NCI-H1930 (cell line): Measurements from ENCODE around the gene BRSK2.

Experiments
- DNase-seq, 2 experiments: peaks; one replicate each; lab custom pipeline; 2025; lab: John Stamatoyannopoulos, UW

BRSK2 gene

DNA sequence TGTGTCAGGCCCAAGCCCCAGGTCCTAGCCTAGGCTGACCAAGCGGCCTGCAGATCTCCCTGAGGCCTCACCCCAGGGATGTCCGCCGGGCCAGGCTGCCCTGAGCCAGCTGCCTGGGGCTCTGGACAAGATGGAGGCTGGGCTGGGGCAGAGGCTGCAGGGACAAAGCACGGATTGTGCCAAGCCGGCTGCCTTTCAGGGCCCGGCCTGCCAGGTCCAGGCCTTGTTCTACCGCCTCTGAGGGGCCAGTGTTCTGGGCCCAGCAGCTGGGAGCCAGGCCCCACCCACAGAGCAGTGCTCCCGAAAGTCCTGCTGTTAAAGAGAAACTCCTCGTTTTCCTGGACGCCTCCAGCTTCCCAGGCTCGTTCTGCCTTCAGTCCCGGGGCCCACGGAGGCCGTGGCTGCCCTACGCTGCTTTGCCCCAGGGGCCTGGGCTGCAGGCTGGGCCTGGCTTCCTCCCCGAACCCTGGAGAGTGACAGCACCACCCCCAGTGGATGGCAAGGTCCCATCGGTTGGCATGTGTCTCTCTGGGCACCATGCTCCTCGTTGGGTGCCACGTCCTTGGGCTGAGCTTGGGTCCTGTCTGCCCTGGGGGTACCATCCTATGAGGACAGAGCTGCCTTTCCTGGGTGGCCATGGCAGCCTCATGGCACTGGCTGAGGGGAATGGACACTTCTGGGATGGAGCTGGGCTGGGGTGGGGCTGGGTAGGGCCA, 7.6 kb downstream of the BRSK2 start:
- no peak for DNase-seq

DNA sequence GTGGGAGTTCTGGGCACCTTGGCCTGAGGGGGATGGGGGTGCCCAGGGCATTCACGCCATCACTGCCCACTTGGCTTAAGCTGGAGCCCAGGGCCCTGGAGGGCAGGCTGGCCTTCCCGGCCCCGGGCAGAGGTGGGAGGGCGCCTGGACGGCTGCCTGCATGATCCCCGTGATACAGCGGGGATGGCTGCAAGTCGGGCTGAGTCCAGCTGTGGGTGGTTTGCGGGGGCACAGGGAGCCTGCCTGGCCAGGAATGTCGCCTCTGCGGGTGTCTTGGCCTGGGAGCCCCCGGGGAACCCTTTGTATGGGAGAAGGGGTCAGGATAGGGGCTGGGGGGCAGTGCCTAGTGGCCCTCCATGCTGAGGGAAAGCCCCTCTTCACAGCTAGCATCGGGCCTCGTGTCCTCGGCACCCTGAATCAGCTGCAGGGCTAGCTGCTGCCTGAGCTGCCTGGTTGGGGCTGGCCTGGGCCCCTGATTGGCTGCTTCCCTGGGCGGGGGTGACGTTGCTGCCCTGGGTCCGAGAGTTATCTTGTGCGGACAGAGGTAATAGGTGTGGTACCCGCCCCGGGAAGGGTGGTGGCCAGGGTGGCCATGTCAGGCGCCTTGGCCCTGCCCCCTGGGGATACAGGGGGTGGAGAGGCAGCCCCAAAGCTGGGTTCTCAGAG, 8.3 kb downstream of the BRSK2 start:
- no peak for DNase-seq

- DNase-seq = no peak
Measured at GRCh38 chr11:1398528-1399235, 8.9 kb downstream of the BRSK2 start.

DNA sequence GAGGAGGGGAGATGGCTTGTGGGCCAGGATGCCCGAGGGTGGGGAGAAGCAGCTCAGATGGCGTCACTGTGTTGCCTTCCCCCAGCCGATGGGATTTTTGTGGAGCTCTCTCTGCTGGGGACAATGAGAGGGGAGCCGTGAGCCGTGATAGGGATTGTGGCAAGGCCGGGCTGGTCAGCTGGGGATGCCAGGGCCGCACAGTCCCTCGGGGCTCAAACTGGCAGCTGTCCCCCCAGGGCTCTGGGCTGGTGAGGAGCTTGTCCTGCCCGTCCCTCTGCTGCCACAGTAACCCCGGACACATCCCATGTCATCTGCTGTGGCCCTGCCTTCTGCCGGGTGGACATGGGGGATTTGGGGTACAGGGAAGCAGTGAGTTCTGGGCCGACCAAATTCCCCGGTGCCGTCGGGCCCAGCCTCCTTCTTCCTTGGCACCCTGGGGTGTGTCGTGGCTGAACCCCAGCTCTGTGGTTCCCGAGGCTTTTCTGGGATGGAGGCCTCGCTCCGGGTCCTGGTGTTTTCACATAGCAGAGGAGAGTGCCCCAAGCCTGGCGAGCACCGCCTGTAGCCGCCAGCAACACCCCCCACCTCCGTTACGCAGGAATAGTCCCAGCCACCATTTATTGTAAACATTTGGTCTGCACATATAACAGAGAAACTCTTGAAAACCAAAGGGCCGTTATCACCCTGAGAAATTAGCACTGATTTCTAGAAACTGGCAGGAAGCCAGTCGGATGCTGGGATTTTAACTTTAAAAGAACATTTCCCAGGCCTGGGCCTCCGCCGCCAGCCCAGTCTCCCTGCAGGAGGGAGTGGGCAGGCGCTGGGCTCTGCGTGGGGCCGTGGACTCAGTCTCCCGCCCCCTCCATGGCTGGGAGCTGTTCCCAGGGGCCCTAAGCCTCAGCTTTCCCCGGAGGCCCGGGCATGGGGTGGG, 9.9 kb downstream of the BRSK2 start:
- DNase-seq = no peak

DNA sequence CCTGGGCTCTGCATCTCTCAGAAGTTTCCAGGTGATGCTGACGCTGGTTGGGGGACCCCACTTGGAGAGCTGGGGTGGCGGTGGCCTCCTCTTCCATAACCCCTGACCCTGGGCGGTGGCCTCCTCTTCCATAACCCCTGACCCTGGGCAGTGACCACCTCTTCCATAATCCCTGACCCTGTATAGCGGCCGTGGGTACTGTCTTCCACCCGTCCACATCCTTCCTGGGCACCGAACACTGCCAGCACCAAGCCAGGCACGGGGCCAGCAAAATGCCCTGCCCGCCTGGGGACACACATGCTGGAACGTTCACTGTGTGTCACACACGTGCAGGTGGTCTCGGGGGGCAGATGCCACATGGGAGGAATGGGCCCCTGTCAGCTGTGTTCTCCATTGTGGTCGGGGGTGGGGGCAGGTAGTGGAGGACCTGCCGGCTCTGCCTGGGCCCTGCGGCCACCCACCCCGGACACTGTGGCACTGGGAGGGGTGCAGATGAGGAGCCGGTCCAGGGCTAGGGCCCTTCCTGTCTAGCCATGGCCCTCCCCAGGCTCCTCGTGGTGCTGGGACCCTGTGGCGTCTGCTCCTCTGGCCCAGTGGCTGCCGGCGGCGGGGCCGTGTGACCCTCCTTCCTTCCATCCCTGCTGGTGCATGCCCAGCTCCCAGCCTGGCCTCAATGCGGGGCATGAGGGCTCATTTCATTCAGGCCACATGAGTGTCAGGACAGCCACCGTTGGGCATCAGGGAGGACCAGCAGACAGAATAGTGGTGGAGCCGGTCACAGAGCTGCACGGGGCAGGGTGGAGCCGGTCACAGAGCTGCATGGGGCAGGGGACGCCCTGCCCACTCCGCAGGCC, 10.8 kb downstream of the BRSK2 start:
- no peak for DNase-seq

DNA sequence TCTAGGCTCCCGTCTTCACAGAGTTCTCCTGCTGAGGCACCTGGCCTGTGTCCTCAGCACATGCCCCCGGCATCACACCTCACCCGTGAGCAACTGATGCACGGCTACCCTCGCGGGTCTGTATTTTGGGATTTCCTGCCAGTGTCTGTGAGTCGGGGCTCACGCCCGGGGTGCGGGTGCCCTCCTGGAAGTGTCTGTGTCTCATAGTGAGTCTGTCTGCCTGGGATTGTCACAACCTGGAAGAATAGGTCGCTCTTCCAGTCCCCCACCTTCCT, 11.4 kb downstream of the BRSK2 start:
- DNase-seq = no peak

- DNase-seq = no peak
Measured at GRCh38 chr11:1401656-1402221, 12.0 kb downstream of the BRSK2 start.

GRCh38 chr11:1402355-1403077, 12.8 kb downstream of the BRSK2 start:
- DNase-seq = peak in 1 of 2 experiments; percentile 37

DNA sequence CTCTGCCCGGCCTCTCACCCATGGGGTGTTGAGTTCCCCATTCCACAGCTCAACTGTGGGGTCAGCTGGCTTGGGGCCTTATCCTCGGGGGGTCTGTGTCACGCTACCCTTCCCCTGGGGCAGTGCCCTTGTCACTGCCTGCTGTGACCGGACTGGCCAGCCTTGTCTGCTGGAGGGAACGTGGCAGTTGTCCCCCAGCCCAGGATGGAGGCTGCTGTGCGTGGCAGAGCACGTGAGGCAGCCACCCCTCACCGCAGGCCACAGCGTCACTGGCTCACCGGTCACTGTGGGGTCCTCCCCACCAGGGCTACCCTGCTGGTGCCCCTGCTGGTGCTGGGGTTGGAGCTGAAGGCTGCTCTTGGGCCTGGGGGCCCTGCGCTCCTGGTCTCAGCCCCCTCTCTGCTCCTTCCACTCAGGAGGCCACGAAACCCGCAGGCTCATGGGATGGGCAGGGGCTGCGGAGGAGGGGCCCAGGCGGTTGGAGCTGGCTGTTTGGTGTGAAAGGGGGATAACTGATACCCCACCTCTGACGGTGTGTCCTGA, 13.4 kb downstream of the BRSK2 start:
- no peak for DNase-seq

DNA sequence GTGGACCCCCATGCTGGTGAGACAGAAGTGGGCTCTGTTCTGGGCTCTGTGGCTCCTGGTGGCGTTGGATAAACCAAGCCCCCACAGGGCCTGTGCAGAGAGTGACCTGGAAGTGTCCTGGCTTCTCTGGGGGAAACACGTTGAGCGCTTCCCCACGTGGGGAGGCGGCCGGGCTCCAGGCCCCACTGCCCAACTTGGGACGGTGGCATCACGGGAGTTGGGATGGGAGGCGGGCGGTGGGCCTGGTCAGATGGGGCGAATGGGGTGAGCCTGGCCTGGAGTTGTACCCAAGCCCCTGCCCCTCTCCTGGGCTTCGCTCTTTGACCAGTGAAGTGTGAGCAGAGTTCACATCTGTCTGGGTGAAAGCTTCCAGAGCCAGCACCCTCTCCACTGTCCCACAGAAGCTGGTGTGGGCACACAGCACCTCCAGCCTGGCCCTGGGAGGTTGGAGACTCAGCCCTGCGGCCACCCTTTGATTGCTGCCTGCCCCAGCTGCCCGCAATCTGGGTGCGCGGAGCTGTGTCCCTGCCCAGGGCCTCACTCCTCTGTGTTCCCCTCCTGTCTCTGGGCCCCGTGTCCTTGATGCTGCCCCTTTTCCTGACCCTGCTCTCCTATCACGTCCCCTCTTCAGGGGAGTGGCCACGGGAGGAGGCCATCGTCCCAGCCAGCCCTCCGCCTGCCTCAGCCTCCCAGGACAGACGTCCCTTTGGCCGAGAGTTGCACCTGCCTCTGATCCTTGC, 14.2 kb downstream of the BRSK2 start:
- no peak for DNase-seq

DNA sequence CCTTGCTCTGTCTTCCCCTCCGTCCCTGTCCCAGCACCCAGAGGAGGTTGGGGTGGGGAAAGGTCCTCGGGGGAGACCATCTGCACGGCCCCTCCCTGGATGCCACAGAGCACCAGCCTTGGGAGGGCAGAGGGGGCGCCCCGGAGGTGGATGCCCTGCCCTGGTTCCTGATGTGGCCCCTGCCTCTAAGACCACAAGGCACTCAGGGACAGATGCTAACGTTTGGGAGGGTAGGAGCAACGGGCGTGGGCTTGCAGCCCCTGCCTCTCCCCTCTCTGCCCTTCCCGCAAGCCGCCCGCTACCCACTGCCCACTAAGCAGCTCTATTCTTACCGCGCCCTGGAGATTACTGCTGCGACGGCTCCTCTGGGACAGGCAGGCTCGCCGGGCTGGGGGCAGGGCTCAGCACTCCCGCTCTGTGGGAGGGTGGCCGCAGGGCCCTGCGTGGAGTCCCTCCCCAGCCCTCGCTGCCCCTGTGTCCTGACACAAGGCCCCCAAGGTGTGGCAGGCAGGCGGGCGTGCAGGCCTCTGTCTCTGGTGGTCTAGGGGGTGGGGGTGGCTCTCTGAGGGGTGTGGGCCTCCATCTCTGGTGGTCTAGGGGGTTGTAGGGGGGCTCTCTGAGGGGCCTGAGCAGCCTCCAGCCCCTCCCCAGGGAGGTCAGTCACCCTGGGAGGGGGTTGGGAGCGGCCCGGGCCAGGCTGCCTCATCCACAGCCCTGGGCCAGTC, 14.9 kb downstream of the BRSK2 start:
- DNase-seq = no peak

DNA sequence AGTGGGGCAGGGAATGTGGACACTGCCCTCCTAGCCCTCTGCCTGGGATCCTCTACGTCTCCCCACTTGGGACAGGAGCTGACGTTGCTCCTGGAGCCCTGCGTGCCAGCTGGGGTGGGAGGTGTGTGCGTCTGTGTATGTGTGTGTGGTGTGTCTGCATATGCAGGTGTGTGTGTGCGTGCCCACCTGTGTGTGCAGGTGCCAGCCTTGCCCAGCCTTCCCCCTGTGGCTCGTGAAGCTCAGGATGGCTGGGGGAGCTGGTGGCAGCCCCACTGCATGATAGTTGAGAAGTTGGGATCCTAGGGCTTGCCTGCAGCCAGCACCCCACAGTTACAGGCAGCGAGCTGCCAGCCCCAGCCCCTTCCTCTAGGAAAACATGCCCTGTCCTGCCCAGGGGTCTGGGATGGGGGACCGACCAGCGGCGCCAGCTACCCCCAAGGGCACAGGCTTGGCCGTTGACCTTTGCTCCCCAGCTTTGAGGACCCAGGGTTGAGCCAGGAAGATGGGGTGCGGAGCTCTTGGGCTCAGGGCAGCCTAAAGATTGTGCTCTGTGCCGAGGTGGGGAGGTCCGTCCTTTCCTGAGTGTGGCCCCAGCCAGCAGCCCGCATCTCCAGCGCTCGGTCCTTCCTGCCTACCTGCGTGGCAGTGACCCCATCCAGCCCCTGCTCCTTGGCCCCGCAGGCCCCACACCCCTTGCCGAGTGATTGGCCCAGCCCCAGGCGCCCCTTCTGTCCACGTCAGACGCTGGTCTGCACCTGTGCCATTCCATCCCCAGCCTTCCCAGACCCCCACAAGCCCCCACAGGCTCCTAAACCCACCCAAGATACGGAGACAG, 15.7 kb downstream of the BRSK2 start:
- no peak for DNase-seq

- DNase-seq = no peak
Measured at GRCh38 chr11:1406571-1407485, 17.1 kb downstream of the BRSK2 start.

DNA sequence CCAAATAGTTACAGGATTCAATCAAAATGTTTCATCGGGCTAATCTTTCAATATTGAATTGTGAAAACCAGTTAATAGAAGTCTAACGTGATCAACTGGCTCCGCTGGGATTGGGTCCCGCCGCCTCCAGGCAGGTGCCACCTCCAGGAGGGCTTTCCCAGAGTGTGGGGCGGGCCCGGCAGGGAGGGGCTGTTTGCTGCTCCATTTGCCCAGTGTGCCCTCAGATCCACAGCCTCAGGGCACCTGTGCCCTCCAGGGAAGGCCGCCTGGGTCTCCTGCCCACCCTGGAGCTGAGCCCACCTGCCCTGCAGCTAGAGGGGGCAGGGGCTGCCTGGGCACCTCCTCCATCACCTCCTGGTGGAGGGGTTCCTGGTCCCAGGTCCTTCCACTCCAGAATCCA, 17.9 kb downstream of the BRSK2 start:
- DNase-seq = no peak

DNA sequence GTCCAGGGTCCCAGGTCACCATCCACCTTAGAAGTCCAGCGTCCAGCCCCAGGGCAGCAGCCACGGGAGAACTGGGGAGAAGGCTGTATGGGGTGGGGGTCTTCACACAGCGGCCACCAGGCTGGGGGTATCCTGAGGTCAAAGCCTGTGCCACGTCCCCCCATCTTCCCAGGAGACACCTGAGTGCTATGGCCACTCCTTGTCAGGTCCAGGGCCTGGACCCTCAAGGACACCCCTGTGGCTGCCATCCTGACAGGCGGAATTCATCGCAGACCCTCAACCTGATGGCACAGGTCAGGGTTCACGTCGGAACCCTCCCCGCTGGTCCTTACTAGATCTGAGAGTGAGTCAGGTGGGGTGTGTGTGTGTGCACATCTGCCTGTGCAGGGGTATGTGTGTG, 18.6 kb downstream of the BRSK2 start:
- DNase-seq = no peak

DNA sequence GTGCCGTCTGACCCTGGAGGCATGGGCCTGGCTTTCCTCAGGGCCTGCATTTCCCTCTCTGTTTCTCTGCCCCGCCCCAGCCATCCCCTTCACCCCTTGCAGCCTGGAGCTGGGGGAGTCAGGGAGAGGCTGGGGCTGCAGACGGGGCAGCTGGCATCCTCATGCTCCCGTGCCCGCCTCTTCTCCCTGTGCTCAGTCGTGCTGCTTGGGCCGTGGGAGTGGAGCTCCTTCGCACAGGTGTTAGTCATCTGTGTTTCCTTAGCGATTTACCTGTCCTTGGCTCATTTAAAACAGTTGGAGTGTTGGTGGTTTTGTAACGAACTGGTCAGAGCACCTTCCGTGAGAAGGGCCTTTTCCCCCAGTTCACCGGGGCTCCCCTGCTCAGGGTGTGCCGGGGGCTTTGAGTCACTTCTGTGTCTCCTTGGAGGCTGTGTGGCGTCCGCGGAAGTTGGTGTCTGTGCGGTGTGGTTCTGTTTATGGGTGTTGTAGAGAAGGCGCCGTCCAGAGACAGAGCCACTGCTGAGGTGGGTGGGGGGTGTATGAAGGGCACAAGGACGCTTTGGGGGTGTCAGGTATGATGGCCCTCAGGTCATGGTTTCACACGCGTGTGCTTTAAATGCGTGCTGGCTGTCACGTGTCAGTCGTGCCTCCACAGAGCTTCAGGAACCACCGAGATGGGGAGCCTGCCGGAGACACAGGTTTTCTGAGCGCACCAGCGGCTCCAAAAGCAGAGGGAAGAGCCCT, 19.5 kb downstream of the BRSK2 start:
- no peak for DNase-seq
